OCI-LY7 (cell line): ENCODE data around the gene PPA1. TPM values are rescaled to one million over a fixed set of nuclear protein-coding genes. Genes with fewer than 3 reads are reported as not detected.
"Not testable (repeated sequence)": the region's sequence is repeated elsewhere in the genome, so short reads cannot be mapped to it uniquely, and the experiment has no call there.

ENCODE experiments used
- BruUV-seq: library from RNA; stranded (reverse); fragments of 400-500 nt; replicated peaks from 2 replicates; lab custom pipeline; 2021; lab: Mats Ljungman, UMichigan
- CTCF ChIA-PET: fragments of 300-600 bp; sonication (Branson Sonifier 250); formaldehyde crosslinking; loops from one replicate; lab custom pipeline; 2022; ENCODE audit warnings: antibody characterized with exemption; ENCODE audit not compliant: unreplicated experiment; lab: Charles Lee
- POLR2A ChIA-PET: fragments of 300-600 bp; sonication (Branson Sonifier 250); formaldehyde crosslinking; loops from one replicate; lab custom pipeline; 2022; ENCODE audit warnings: antibody characterized with exemption; lab: Charles Lee
- DNase-seq: peaks from one replicate; pipeline ENCODE4 v3.0.0-alpha.2; 2015; ENCODE audit warnings: low spot score
- H2AFZ ChIP-seq: fragments of 200-600 bp; sonication (generic), shearing (Covaris generic); 2 replicates; pipeline ENCODE4 v1.6.1; 2014; ENCODE audit warnings: mild to moderate bottlenecking, antibody characterized with exemption, low read length, moderate library complexity
- H3K27ac ChIP-seq: fragments of 200-600 bp; sonication (generic); 2 replicates; pipeline ENCODE4 v1.5.1; 2014; ENCODE audit warnings: mixed run types, low read depth, mild to moderate bottlenecking, moderate library complexity, low read length, inconsistent platforms; ENCODE audit not compliant: poor library complexity, severe bottlenecking
- H3K36me3 ChIP-seq: fragments of 200-600 bp; sonication (generic); 2 replicates; pipeline ENCODE4 v1.6.1; 2014; ENCODE audit warnings: mild to moderate bottlenecking, antibody characterized with exemption, low read length, moderate library complexity, mixed read lengths; ENCODE audit not compliant: insufficient read depth
- H3K4me1 ChIP-seq: fragments of 200-600 bp; sonication (generic); 2 replicates; pipeline ENCODE4 v1.5.1; 2014; ENCODE audit warnings: mild to moderate bottlenecking, low read length; ENCODE audit not compliant: insufficient read depth, poor library complexity, severe bottlenecking
- H3K4me2 ChIP-seq: fragments of 200-600 bp; sonication (generic); 2 replicates; pipeline ENCODE4 v1.6.1; 2014; ENCODE audit warnings: mild to moderate bottlenecking, low read length
- H3K4me3 ChIP-seq: fragments of 200-600 bp; sonication (generic); 2 replicates; pipeline ENCODE4 v1.5.1; 2014; ENCODE audit warnings: mild to moderate bottlenecking, low read depth, low read length; ENCODE audit not compliant: poor library complexity, severe bottlenecking
- H3K79me2 ChIP-seq: fragments of 200-600 bp; sonication (generic); 2 replicates; pipeline ENCODE4 v1.6.1; 2016; ENCODE audit warnings: low read depth, mild to moderate bottlenecking, low read length, moderate library complexity, mixed read lengths; ENCODE audit not compliant: insufficient read depth
- H3K9me2 ChIP-seq: fragments of 200-600 bp; sonication (generic); 2 replicates; pipeline ENCODE4 v1.6.1; 2016; ENCODE audit warnings: mild to moderate bottlenecking, low read length, mixed read lengths; ENCODE audit not compliant: insufficient read depth
- H3K9me3 ChIP-seq: fragments of 200-600 bp; sonication (generic); 2 replicates; pipeline ENCODE4 v1.6.1; 2014; ENCODE audit warnings: mild to moderate bottlenecking, mixed run types, low read length, mixed read lengths
- H4K20me1 ChIP-seq: fragments of 200-600 bp; sonication (generic); 2 replicates; pipeline ENCODE4 v1.6.1; 2014; ENCODE audit warnings: mild to moderate bottlenecking, antibody characterized with exemption, low read length, moderate library complexity, mixed read lengths; ENCODE audit not compliant: insufficient read depth
- CTCF ChIP-seq: fragments of 200-600 bp; sonication (generic); conservative IDR thresholded peaks from 2 replicates; pipeline ENCODE4 v1.5.1; 2014; ENCODE audit warnings: mild to moderate bottlenecking, antibody characterized with exemption, low read length, moderate library complexity, mixed read lengths
- EZH2phosphoT487 ChIP-seq: fragments of 200-600 bp; sonication (generic); IDR thresholded peaks from 2 replicates; pipeline ENCODE4 v1.6.1; 2018; ENCODE audit warnings: low read depth, borderline replicate concordance, mild to moderate bottlenecking, mixed run types, antibody characterized with exemption, low read length, moderate library complexity, mixed read lengths
- intact Hi-C: fragments of 100-400 bp; cut with micrococcal nuclease; formaldehyde crosslinking; loops from one replicate; pipeline ENCODE4 v1.10.0; 2022; ENCODE audit not compliant: unreplicated experiment
- total RNA-seq, 2 experiments: library from RNA; depleted of rRNA in 1 of 2; stranded (reverse); fragments of >200 nt in 1 of 2; shearing (Covaris generic) in 1 of 2; gene quantifications; 2 replicates each; pipeline ENCODE4 v1.2.3, GENCODE V29; 2014 to 2022

PPA1 gene
- total RNA-seq, 2 experiments from 2014 or later: 215 to 223 TPM

DNA sequence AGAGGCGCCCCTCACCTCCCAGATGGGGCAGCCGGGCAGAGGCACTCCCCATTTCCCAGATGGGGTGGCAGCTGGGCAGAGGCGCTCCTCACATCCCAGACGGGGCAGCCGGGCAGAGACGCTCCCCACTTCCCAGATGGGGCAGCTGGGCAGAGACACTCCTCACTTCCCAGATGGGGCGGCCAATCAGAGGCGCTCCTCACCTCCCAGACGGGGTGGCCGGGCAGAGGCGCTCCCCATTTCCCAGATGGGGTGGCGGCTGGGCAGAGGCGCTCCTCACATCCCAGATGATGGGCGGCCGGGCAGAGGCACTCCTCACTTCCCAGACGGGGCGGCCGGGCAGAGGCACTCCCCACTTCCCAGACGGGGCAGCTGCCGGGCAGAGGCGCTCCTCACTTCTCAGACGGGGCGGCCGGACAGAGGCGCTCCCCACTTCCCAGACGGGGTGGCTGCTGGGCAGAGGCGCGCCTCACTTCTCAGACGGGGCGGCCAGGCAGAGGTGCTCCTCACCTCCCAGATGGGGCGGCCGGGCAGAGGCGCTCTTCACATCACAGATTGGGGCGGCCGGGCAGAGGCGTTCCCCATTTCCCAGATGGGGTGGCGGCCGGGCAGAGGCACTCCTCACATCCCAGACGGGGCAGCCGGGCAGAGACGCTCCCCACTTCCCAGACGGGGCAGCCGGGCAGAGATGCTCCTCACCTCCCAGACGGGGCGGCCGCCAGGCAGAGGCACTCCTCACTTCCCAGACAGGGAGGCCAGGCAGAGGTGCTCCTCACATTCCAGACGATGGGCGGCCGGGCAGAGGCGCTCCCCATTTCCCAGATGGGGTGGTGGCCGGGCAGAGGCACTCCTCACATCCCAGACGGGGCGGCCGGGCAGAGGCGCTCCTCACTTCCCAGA is 6.1 kb upstream of the PPA1 start:
- H3K27ac ChIP-seq, H3K4me2 ChIP-seq, POLR2A ChIA-PET, H4K20me1 ChIP-seq, H3K9me3 ChIP-seq, H3K4me1 ChIP-seq, DNase-seq, H3K9me2 ChIP-seq, H3K36me3 ChIP-seq, H2AFZ ChIP-seq, H3K79me2 ChIP-seq, BruUV-seq, intact Hi-C loops, CTCF ChIA-PET, H3K4me3 ChIP-seq: not testable (repeated sequence)

DNA sequence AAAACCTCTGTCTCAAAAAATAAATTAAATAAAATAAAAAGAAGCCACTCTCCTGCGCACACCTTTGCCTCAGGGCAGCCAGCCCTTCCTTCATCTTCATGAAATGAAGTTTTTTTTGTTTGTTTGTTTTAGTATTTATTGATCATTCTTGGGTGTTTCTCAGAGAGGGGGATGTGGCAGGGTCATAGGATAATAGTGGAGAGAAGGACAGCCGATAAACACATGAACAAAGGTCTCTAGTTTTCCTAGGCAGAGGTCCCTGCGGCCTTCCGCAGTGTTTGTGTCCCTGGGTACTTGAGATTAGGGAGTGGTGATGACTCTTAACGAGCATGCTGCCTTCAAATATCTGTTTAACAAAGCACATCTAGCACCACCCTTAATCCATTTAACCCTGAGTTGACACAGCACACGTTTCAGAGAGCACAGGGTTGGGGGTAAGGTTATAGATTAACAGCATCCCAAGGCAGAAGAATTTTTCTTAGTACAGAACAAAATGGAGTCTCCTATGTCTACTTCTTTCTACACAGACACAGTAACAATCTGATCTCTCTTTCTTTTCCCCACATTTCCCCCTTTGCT is 4.8 kb upstream of the PPA1 start:
- H3K36me3 ChIP-seq, H3K9me2 ChIP-seq, H4K20me1 ChIP-seq, CTCF ChIA-PET, intact Hi-C loops, H3K4me3 ChIP-seq, H3K4me1 ChIP-seq, H3K4me2 ChIP-seq, H3K9me3 ChIP-seq, H3K79me2 ChIP-seq, POLR2A ChIA-PET, H3K27ac ChIP-seq, BruUV-seq, H2AFZ ChIP-seq, DNase-seq: not testable (repeated sequence)

DNA sequence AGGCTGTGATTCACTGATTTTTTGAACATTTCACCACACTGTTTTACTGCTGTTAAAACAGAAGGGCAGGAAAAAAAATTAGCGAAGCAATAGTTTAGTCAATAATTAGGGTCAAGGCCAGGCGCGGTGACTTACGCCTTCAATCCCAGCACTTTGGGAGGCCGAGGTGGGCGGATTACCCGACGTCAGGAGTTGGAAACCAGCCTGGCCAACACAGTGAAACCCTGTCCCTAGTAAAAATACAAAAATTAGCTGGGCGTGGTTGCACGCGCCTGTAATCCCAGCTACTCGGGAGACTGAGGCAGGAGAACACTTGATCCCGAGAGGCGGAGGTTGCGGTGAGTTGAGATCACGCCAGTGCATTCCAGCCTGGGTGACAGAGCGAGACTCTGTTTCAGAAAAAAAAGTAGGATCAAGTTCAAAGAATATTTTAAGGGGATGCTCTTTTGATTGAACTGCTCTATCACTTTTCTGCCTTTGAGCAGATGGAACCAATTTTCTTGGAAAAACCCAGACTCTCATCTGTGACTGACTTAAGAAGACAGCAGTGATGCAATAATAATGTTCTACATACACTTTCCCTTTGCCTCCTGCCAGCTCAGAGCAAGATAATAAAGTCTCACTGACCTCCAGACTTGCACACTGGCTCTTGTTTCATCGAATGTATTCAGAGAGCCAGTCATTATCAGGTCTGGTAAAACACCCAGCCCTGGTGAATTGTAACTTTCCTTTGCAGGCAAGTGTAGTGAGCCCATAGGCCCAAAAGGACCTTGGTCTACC is 1.6 kb upstream of the PPA1 start:
- BruUV-seq: no TSS peak
- Histone ChIP-seq H4K20me1 (peaks cover 5% of the 10 kb centered on the region; the same call in 1 of the 2 replicates), H3K79me2 (peaks cover 32% of the 10 kb centered on the region), H3K27ac (no peak overlapping the region), H3K9me3 (no peaks in the 10 kb centered on the region), H3K36me3 (peaks cover 13% of the 10 kb centered on the region), H3K4me2 (peak overlapping the region; percentile 61), H3K4me3 (no peak overlapping the region), H3K9me2 (no peaks in the 10 kb centered on the region), H2AFZ (peak overlapping the region; percentile 62; the same call in 1 of the 2 replicates), H3K4me1 (peaks cover 24% of the 10 kb centered on the region)
- ChIA-PET CTCF (no interaction called here), POLR2A (no interaction called here)
- DNase-seq: no peak
- TF ChIP-seq CTCF: no peak
- TF ChIP-seq EZH2phosphoT487: no peak
- intact Hi-C loops: no loop called here
